ENCODE measurements around the gene HNRNPH1.

The HNRNPH1 gene

GRCh38 chr5:179606071-179606909, 17.2 kb downstream of the HNRNPH1 start:
- DNase-seq (ENCODE audit: low read depth in 2 of 2) = no peak

GRCh38 chr5:179605026-179605833, 18.2 kb downstream of the HNRNPH1 start:
- no peak for DNase-seq (ENCODE audit: low read depth in 2 of 2)

GRCh38 chr5:179603308-179603707, 20.2 kb downstream of the HNRNPH1 start:
- no peak for DNase-seq (ENCODE audit: low read depth in 2 of 2)

DNA sequence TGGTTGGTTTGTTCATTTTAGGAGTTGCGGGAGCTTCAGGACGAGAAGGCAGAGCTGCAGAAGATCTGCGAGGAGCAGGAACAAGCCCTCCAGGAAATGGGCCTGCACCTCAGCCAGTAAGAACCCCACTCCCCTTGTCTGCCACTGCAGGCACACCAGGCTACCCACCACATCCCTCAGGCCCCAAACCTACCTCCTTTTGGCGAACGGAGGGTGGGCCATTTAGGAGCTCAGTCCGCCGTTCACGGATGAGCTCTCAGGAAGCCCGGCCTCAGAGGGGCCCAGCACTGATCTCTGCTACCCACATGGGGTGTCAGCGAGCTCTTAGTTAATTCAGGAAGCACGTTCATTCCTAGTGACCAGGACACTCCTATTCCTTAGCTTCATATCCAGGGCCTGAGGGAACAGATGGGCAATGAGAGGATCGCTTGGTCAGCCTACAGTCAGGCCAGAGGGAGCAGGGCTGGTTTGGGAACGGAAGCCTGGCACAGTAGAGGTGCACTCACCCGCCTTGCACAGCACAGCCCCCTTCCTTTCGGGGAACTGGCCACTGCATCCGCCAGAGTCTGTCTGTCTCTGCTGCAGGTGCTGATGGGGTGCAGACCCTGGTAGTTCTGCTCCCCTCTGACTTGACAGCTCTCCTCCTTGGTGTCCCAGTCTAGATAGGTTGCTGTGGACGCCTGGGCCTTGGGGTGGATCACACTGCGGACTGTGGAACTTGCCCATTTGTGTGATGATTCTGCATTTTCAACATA, 21.4 kb downstream of the HNRNPH1 start:
- DNase-seq (ENCODE audit: low read depth in 2 of 2) = no peak

DNA sequence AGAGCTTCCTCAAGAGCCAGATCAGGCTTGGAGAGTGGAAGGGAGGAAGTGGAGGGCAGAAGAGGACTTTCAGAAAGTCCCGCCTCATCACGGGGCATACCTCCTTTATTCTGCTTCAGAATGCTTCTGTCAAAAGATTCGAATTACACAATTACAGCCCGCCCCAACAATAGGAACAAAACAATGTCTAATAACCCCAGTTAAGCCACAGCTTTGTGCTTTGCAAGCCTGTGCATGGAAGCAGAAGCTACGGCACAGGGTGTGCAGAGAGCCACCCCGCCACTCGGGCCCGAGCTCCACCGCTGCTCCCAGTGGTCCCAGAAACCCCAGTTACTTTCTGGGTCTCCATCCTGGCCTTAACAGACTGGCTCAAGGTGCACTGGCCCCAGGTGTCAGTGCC, 23.5 kb downstream of the HNRNPH1 start:
- DNase-seq (ENCODE audit: low read depth in 2 of 2) = no peak

DNA sequence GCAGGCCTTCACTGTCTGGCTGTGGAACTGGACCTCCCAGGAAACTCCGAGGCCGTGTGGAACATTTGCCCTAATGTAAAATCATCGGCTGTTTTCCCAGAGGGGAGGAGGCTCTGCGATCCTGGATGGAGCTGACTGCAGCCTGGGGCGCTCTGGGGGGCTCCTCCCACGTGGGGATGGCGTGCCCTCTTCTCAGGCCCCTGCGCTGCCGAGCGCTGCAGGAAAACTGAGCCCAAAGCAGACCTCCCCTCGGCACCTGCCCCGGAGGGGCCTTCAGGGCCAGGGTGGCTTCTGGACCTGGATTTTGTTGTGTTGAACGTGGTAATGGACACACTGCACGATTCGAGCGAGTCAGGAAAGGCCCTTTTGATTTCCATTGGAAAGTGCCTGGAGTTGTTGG, 23.9 kb downstream of the HNRNPH1 start:
- DNase-seq (ENCODE audit: low read depth in 2 of 2) = no peak

GRCh38 chr5:179599100-179599499, 24.4 kb downstream of the HNRNPH1 start:
- no peak for DNase-seq (ENCODE audit: low read depth in 2 of 2)

DNA sequence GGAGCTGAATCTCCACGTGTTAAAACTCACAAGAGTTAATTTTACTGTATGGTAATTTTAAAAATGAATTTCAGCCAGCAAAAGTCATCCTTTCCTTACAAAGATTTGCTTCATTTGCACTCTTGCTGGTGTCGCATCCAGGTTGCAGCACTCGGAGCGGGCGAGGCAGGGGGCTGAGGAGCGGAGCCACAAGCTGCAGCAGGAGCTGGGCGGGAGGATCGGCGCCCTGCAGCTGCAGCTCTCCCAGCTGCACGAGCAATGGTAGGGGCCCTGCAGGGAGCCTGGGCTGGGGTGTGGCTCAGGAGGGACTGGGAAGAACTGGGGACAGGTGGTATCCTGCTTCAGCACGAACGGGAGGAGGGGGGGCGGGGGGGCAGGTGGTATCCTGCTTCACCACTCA, 27.1 kb downstream of the HNRNPH1 start:
- DNase-seq (ENCODE audit: low read depth in 2 of 2) = no peak

GRCh38 chr5:179595916-179596315, 27.6 kb downstream of the HNRNPH1 start:
- DNase-seq (ENCODE audit: low read depth in 2 of 2) = no peak

- DNase-seq (ENCODE audit: low read depth in 2 of 2) = no peak
Measured at GRCh38 chr5:179588166-179588565, 35.3 kb downstream of the HNRNPH1 start.

GRCh38 chr5:179585941-179586401, 37.5 kb downstream of the HNRNPH1 start:
- no peak for DNase-seq (ENCODE audit: low read depth in 2 of 2)

- no peak for DNase-seq (ENCODE audit: low read depth in 2 of 2)
Measured at GRCh38 chr5:179577286-179577960, 46.0 kb downstream of the HNRNPH1 start.

DNA sequence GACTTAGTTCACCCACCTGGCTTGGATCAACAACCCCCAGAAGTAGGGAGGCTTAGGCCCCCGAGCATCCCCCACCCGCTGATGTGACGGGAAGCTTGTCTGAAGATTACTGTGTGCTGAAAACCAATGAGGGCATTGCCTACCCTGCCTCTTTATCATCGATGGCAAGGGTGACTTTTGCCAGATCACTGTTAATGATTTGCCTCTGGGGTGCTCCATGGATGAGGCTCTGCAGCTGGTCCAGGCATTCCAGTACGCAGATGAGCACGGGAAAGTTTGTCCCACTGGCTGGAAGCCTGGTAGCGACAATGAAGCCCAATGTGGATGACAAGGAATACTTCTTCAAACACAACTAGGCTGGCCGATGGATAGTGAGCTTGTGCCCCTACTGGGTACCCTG, 51.1 kb downstream of the HNRNPH1 start:
- no peak for DNase-seq (ENCODE audit: low read depth in 2 of 2)

- DNase-seq (ENCODE audit: low read depth in 2 of 2) = no peak
Measured at GRCh38 chr5:179568721-179569120, 54.8 kb downstream of the HNRNPH1 start.

DNA sequence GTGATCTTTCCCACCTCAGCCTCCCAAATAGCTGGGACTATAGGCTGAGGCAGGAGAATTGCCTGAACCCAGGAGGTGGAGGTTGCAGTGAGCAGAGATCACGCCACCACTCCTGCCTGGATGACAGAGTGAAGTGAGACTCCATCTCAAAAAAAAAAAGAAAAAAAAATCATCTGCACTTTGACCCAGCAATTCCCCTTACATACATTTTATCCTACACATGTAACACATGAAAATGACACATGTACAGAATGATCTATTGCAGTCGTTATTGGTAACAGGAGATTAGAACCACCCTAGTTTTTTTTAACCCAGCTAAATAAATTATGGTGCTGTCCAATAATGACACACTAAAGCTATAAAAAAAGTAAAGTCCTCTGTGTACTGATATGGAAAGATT, 58.9 kb downstream of the HNRNPH1 start:
- DNase-seq (ENCODE audit: low read depth in 2 of 2) = no peak

Measured in stimulated activated CD4-positive, alpha-beta T cell treated with anti-CD3 and anti-CD28 coated beads, Interleukin-12 subunit alpha, Interleukin-12 subunit beta, amount 100 ng/mL, for 24 hours (primary cell).